Endothelial cell (in vitro differentiated cells): Measurements from ENCODE around the gene C1GALT1C1L. TPM values are rescaled to one million over a fixed set of nuclear protein-coding genes. Genes with fewer than 3 reads are reported as not detected.
"Not testable (repeated sequence)": the region's sequence is repeated elsewhere in the genome, so short reads cannot be mapped to it uniquely, and the experiment has no call there.

Source experiments
- DNase-seq: peaks from one replicate; pipeline ENCODE4 v3.0.0; 2021; ENCODE audit warnings: low spot score
- H3K27ac Mint-ChIP-seq: one replicate; pipeline ENCODE4 v1.8.0; 2021; ENCODE audit warnings: mixed read lengths, inconsistent platforms; ENCODE audit not compliant: unreplicated experiment
- H3K27me3 Mint-ChIP-seq: one replicate; pipeline ENCODE4 v1.8.0; 2021; ENCODE audit warnings: mild to moderate bottlenecking, moderate library complexity, mixed read lengths, inconsistent platforms; ENCODE audit not compliant: unreplicated experiment
- H3K36me3 Mint-ChIP-seq: one replicate; pipeline ENCODE4 v1.8.0; 2021; ENCODE audit warnings: mild to moderate bottlenecking, low read depth, mixed read lengths, inconsistent platforms; ENCODE audit not compliant: unreplicated experiment
- H3K4me1 Mint-ChIP-seq: one replicate; pipeline ENCODE4 v1.8.0; 2021; ENCODE audit warnings: mild to moderate bottlenecking, mixed read lengths, inconsistent platforms; ENCODE audit not compliant: unreplicated experiment
- H3K4me3 Mint-ChIP-seq: one replicate; pipeline ENCODE4 v1.8.0; 2021; ENCODE audit warnings: mild to moderate bottlenecking, mixed read lengths, inconsistent platforms; ENCODE audit not compliant: unreplicated experiment
- H3K9me3 Mint-ChIP-seq: one replicate; pipeline ENCODE4 v1.8.0; 2021; ENCODE audit warnings: mixed read lengths, inconsistent platforms; ENCODE audit not compliant: unreplicated experiment
- total RNA-seq: library from RNA; stranded (reverse); fragmentation: NEBNext Ultra II Directional; extraction: Animal tissue kit (Norgen Biotek cat#: 25700); gene quantifications from one replicate; pipeline ENCODE4 v1.2.1, GENCODE V29; 2021; ENCODE audit not compliant: unreplicated experiment
- TF ChIP-seq, protein P1 (sequence below): fragments of 200-600 bp; sonication (generic); IDR thresholded peaks from one replicate; pipeline ENCODE4 v1.5.0; 2021; ENCODE audit warnings: antibody characterized with exemption; ENCODE audit not compliant: unreplicated experiment

C1GALT1C1L gene
- total RNA-seq, 1 donor from 2014 or later: 0.31 TPM

DNA sequence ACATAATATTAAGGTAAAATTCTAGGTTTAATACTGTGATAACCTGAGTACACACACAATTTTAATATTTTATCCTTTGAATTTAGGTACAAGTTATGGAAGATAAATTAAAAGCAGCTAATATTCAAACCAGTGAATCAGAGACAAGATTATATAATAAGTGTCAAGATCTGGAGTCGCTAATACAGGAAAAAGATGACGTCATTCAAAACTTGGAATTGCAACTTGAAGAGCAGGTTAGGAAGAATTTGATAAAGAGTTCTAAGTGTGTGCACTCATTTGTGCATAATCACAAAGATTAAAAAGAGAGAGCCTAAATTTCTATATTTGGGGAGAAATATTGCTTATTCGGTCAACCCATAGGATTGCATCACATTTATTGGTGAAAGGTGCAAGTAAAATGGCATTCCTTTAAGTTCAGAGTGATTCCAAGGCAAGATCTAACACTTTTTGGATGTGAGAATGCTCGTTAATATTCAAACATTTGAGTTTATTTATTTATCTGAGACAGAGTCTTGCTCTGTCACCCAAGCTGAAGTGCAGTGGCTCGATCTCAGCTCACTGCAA lies 16.3 kb upstream of the C1GALT1C1L start:
- no peaks in the 10 kb centered on the region for H3K9me3 Mint-ChIP-seq
- no peaks in the 10 kb centered on the region for H3K36me3 Mint-ChIP-seq
- DNase-seq: no peak

DNA sequence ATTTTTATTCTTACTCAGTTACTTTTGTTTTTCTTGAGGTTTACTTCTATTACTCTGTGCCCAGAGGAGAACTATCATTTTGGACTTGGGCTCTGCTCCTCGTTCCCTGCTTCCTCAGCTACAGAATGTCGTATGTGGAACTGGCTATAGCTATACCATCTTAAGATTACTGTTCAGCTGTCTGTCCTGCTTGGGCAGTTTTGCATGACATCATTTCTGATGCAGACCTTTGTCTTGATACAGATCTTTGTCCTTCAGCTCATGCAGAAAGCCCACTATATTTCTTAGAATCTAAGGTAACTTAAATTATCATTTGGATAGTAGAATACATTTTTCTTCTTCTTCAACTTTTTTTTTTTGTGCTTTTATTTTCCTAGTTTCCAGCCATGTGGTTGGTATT lies 13.8 kb upstream of the C1GALT1C1L start:
- TF ChIP-seq, protein P1, sequence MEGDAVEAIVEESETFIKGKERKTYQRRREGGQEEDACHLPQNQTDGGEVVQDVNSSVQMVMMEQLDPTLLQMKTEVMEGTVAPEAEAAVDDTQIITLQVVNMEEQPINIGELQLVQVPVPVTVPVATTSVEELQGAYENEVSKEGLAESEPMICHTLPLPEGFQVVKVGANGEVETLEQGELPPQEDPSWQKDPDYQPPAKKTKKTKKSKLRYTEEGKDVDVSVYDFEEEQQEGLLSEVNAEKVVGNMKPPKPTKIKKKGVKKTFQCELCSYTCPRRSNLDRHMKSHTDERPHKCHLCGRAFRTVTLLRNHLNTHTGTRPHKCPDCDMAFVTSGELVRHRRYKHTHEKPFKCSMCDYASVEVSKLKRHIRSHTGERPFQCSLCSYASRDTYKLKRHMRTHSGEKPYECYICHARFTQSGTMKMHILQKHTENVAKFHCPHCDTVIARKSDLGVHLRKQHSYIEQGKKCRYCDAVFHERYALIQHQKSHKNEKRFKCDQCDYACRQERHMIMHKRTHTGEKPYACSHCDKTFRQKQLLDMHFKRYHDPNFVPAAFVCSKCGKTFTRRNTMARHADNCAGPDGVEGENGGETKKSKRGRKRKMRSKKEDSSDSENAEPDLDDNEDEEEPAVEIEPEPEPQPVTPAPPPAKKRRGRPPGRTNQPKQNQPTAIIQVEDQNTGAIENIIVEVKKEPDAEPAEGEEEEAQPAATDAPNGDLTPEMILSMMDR: no peak
- Mint-ChIP-seq H3K36me3 (no peaks in the 10 kb centered on the region), H3K9me3 (no peaks in the 10 kb centered on the region), H3K4me1 (peaks cover 4% of the 10 kb centered on the region), H3K4me3 (no peak overlapping the region), H3K27ac (no peak overlapping the region), H3K27me3 (peaks cover 2% of the 10 kb centered on the region)
- DNase-seq: no peak

More for the DNA sequence above, 16.3 kb upstream of the C1GALT1C1L start:
- Mint-ChIP-seq H3K4me3 (no peak overlapping the region), H3K27ac (no peak overlapping the region), H3K4me1 (no peaks in the 10 kb centered on the region), H3K27me3 (peaks cover 2% of the 10 kb centered on the region)
- TF ChIP-seq, protein P1: no peak

DNA sequence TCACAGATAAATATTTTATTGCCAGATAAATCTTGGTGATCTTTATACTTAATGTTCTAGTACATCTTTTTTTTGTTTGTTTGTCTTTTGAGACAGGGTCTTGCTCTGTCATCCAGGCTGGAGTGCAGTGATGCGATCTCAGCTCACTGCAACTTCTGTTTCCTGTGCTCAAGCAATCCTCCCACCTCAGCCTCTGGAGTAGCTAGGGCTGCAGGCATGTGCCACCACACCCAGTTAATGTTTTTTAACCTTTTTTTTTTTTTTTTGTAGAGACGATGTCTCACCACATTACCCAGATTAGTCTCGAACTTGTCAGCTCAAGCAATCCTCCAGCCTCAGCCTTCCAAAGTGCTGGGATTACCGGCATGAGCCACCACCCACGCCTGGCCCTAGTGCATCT lies 9.1 kb upstream of the C1GALT1C1L start:
- DNase-seq: no peak
- no peaks in the 10 kb centered on the region for H3K36me3 Mint-ChIP-seq
- H3K9me3 Mint-ChIP-seq: no peaks in the 10 kb centered on the region
- H3K4me3 Mint-ChIP-seq: no peak overlapping the region
- no peak overlapping the region for H3K27ac Mint-ChIP-seq
- peaks cover 2% of the 10 kb centered on the region for H3K27me3 Mint-ChIP-seq
- peaks cover 6% of the 10 kb centered on the region for H3K4me1 Mint-ChIP-seq
- TF ChIP-seq, protein P1: no peak

DNA sequence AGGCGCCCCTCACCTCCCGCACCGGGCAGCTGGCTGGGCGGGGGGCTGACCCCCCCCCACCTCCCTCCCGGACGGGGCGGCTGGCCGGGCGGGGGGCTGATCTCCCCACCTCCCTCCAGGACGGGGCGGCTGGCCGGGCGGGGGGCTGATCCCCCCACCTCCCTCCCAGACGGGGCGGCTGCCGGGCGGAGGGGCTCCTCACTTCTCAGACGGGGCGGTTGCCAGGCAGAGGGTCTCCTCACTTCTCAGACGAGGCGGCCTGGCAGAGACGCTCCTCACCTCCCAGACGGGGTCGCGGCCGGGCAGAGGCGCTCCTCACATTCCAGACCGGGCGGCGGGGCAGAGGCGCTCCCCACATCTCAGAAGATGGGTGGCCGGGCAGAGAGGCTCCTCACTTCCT lies 1.6 kb upstream of the C1GALT1C1L start:
- not testable (repeated sequence) for H3K4me1 Mint-ChIP-seq, H3K27ac Mint-ChIP-seq, H3K27me3 Mint-ChIP-seq, DNase-seq, H3K4me3 Mint-ChIP-seq, H3K9me3 Mint-ChIP-seq, H3K36me3 Mint-ChIP-seq

DNA sequence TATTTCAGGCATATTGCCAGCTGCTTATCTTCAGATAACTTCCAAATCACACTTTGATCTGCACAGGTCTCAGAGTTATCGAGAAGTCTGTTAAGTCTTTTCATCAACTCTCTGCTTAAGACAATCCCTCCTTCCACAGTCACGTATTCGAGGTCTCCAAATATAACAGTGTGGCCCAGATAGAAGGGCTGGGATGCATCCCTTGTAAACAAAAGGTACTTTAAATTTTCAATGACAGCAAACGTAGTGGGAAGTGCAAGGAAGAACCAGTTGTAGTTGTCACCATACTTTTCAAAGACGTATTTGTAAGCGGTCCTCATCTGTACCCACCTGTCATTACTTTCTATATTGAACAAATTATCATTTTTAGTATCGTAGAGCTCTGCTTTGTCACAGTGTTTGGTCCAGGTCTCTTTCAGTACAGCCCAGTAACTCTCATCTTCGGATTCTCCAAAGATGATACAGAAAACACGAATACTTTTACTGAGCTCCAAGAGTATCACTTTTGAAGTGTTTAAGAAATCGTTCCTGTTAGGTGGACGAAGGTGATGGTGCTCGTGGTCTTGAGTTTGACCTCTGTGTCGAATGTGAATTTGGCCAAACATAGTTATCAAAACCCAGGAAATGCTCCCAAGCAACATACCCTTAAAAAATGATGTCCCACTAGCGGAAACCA lies 445 bp downstream of the C1GALT1C1L start:
- TF ChIP-seq, protein P1: no peak
- peaks cover 2% of the 10 kb centered on the region for H3K27me3 Mint-ChIP-seq

More for the DNA sequence above, 445 bp downstream of the C1GALT1C1L start:
- no peak for DNase-seq
- Mint-ChIP-seq H3K4me3 (no peak overlapping the region), H3K27ac (no peak overlapping the region), H3K4me1 (no peaks in the 10 kb centered on the region), H3K9me3 (no peaks in the 10 kb centered on the region), H3K36me3 (peaks cover 2% of the 10 kb centered on the region)
